GM12878 (cell line): Measurements from ENCODE around the gene APEX2. TPM values are rescaled to one million over a fixed set of nuclear protein-coding genes. Genes with fewer than 3 reads are reported as not detected.

Experiments used
- BCLAF1 ChIP-seq: fragments of 450-650 bp; IDR thresholded peaks from 2 replicates; pipeline ENCODE4 v1.6.1; 2017; ENCODE audit warnings: antibody characterized with exemption, mild to moderate bottlenecking, moderate library complexity
- BHLHE40 ChIP-seq, 2 experiments: fragments of 450-650 bp in 1 of 2; IDR thresholded peaks; 2 replicates each; pipeline ENCODE4 v1.6.1; 2011 to 2017; ENCODE audit warnings: low read depth in 2 of 2, borderline replicate concordance in 1 of 2, improper control_type of control experiment in 1 of 2, low read length in 1 of 2, mild to moderate bottlenecking in 1 of 2
- CHD2 ChIP-seq: IDR thresholded peaks from 2 replicates; pipeline ENCODE4 v1.6.1; 2011; ENCODE audit warnings: low read depth, low read length, improper control_type of control experiment, borderline replicate concordance
- ETV6 ChIP-seq, 2 experiments: fragments of 450-650 bp in 1 of 2; IDR thresholded peaks in 1 of 2; conservative IDR thresholded peaks in 1 of 2; 2 replicates each; pipeline ENCODE4 v1.6.1; 2014; ENCODE audit warnings: antibody characterized with exemption in 1 of 2, borderline replicate concordance in 1 of 2, low read depth in 1 of 2, mild to moderate bottlenecking in 1 of 2, moderate library complexity in 1 of 2
- IRF4 ChIP-seq: IDR thresholded peaks from 2 replicates; pipeline ENCODE4 v1.6.1; 2011; ENCODE audit warnings: low read depth, low read length
- MXI1 ChIP-seq: fragments of 150-350 bp; IDR thresholded peaks from 2 replicates; pipeline ENCODE4 v1.6.1; 2011; ENCODE audit warnings: low read depth, mild to moderate bottlenecking, inconsistent platforms, low read length, improper control_type of control experiment
- TCF3 ChIP-seq: IDR thresholded peaks from 2 replicates; pipeline ENCODE4 v1.6.1; 2012; ENCODE audit warnings: low read depth, mild to moderate bottlenecking, low read length, borderline replicate concordance; ENCODE audit not compliant: insufficient read depth
- WRNIP1 ChIP-seq: IDR thresholded peaks from 2 replicates; pipeline ENCODE4 v1.6.1; 2011; ENCODE audit warnings: low read depth, low read length, improper control_type of control experiment, borderline replicate concordance
- ZBTB40 ChIP-seq: fragments of 450-650 bp; IDR thresholded peaks from 2 replicates; pipeline ENCODE4 v1.6.1; 2016; ENCODE audit warnings: mild to moderate bottlenecking, moderate library complexity, borderline replicate concordance
- ZNF592 ChIP-seq: fragments of 450-650 bp; IDR thresholded peaks from 2 replicates; pipeline ENCODE4 v1.6.1; 2017; ENCODE audit warnings: mild to moderate bottlenecking, moderate library complexity
- ZNF687 ChIP-seq: fragments of 450-650 bp; IDR thresholded peaks from 2 replicates; pipeline ENCODE4 v1.6.1; 2017; ENCODE audit warnings: mild to moderate bottlenecking, moderate library complexity
- polyA plus RNA-seq, 11 experiments: library from polyadenylated mRNA; depleted of rRNA in 4 of 11; unstranded in 6 of 11; stranded (reverse) in 5 of 11; fragments of >200 nt; fragmentation: Nextera tagmentation in 4 of 11; fragmentation: Illumina TruSeq in 1 of 11; extraction: Ambion mirVana in 4 of 11; extraction: Trizol in 1 of 11; gene quantifications; 1 replicate in 1 of 11; 2 replicates in 10 of 11; pipeline versions ENCODE4 v1.2.1 to v1.2.3, GENCODE V29; 2011 to 2016; ENCODE audit warnings: inconsistent platforms in 2 of 11, missing spikeins in 2 of 11, low read depth in 1 of 11
- total RNA-seq, 4 experiments: library from RNA; depleted of rRNA in 3 of 4; stranded (reverse); fragments of >200 nt in 3 of 4; fragmentation: Illumina TruSeq in 1 of 4; extraction: Trizol in 1 of 4; gene quantifications; 2 replicates each; pipeline versions ENCODE4 v1.2.1 to v1.2.3, GENCODE V29; 2013 to 2021

Gene APEX2
- total and polyA plus RNA-seq, 10 of the 15 experiments (the other 5 are each of a cell fraction or from before 2014, with no cell fraction given): 14.9 to 51.7 (median 35.6) TPM

- TF ChIP-seq ZBTB40 (peak; percentile 60; the same call in 1 of the 2 replicates), MXI1 (no peak), IRF4 (no peak), BHLHE40 (IDR thresholded peaks at IDR 0.05; ENCODE audit: borderline replicate concordance in 1 of 2, low read depth in 2 of 2, low read length in 1 of 2) (peak in 1 of 2 experiments; percentile 60; a peak in 1 of 4 replicates), ETV6 (conservative IDR thresholded peaks at IDR 0.05 in 1 of 2, IDR thresholded peaks at IDR 0.05 in 1 of 2; ENCODE audit: borderline replicate concordance in 1 of 2, low read depth in 1 of 2) (no peak), TCF3 (no peak), ZNF687 (no peak; the same call in 1 of the 2 replicates), ZNF592 (no peak), WRNIP1 (no peak), BCLAF1 (no peak), CHD2 (no peak)
Measured at GRCh38 chrX:54999717-55000598, at the start of gene APEX2 (continued).
